Epithelial cell of proximal tubule (primary cell): ENCODE results near the gene LSS. TPM values are rescaled to one million over a fixed set of nuclear protein-coding genes. Genes with fewer than 3 reads are reported as not detected.
A peak's percentile ranks its signal among the peaks of the same experiment; 100 is the strongest.

Experiments used
- DNase-seq: peaks from one replicate; pipeline ENCODE4 v3.0.0-alpha.2; 2011; ENCODE audit warnings: low read depth
- H3K4me3 ChIP-seq: 2 replicates; pipeline ENCODE4 v1.5.1; 2011; ENCODE audit warnings: low read depth, mild to moderate bottlenecking, low read length
- CTCF ChIP-seq: conservative IDR thresholded peaks from 2 replicates; pipeline ENCODE4 v1.5.1; 2012; ENCODE audit warnings: low read depth, mild to moderate bottlenecking, low read length
- total RNA-seq: library from RNA; depleted of rRNA; stranded (reverse); fragments of >200 nt; gene quantifications from 2 replicates; pipeline ENCODE4 v1.2.3, GENCODE V29; 2015

Gene LSS
- total RNA-seq, 1 donor from 2014 or later = 32.0 TPM

DNA sequence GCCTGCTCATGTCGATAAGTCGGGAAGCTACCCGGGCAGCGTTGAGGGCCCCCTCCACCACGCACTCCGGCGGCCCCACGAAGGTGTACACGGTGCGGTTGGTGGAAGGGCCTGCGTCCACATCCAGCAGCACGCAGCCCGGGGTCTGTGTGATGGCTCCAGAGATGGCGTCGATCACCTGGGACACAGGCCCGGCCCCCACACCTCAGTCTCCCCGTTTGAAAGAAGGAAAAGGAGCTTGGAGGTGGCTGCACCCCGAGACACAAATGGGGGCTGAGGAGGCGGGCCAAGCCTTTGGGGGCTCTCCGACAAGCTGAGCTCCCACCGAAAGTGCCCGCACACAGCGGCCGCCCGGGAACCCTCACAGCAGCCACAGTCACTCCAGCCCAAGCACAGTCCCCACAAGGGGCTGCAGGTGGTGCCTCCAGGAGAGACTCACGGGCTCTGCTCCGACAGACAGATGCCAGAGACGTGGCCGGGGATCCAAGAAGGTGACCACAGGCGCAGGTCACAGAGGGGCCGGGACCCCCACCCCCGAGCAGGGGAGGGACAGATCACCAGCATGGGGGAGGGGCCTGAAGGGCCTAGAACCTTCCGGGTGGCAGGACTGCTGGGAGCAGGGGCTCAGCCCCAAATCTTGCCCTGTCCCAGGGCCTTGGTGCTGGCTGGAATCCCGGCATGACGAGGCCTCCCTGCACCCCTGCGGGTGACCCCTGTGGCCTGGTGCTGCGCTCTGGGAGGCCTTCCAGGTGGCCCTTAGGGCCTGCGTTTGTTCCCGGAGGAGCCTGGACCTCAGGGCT lies 74.2 kb downstream of the LSS start:
- peak overlapping the region; percentile 41 for H3K4me3 ChIP-seq
- no peak for DNase-seq
- TF ChIP-seq CTCF = no peak

GRCh38 chr21:46153247-46154154 lies 75.1 kb downstream of the LSS start:
- TF ChIP-seq CTCF = peak; percentile 87
- H3K4me3 ChIP-seq = peak overlapping the region; percentile 41
- no peak for DNase-seq

- no peak for TF ChIP-seq CTCF
- peak overlapping the region; percentile 41 for H3K4me3 ChIP-seq
- DNase-seq = no peak
These were observed 75.7 kb downstream of the LSS start for GRCh38 chr21:46152927-46153246.

GRCh38 chr21:46151989-46152926 lies 76.3 kb downstream of the LSS start:
- no peak for TF ChIP-seq CTCF
- no peak for DNase-seq
- no peak overlapping the region for H3K4me3 ChIP-seq

DNA sequence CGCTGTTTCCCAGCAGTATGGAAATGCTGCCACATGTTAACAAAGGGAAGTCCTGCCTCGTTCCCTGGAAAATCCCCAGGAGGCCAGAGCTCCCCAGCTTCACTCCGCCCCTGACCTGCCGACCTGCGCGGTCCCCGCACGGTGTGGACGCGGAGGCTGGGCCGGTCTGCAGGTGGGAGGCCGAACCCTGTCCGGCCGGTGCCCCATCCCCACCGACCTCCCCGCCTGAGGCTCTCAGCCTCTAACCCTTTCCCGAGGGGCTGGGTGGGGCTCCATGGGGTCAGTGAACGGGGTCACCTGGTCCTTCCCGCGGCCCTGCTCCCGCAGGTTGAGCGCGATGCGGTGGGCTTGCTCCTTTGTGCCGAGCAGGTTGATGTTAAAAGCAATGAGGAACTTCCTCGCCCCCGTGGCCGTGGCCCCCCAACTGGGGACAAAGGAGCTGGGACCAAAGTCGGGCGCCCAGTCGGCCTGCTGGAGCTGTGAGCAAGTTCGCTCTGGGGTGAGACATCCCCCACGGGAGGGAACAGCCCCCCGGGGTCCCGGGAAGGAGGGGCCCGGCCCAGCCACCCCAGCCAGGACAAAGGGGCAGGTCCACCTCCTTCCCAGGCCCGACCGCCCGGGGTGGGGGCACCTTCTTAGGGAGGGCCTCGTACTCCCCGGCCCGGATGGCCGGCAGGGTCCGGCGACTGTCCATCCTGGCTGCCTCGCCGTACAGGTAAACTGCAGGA lies 77.1 kb downstream of the LSS start:
- DNase-seq = no peak
- TF ChIP-seq CTCF = no peak
- H3K4me3 ChIP-seq = no peak overlapping the region
